GM18505 (cell line): ENCODE measurements around the gene TAP2.
"Not testable (repeated sequence)": the region's sequence is repeated elsewhere in the genome, so short reads cannot be mapped to it uniquely, and the experiment has no call there.

Experiments used
- ATAC-seq: cut with Tn5 transposase; IDR thresholded peaks from one replicate; pipeline ENCODE4 v1.9.1; 2021; ENCODE audit not compliant: unreplicated experiment
- POLR2A ChIP-seq: IDR thresholded peaks from 4 replicates; pipeline ENCODE4 v1.6.1; 2011; ENCODE audit warnings: borderline replicate concordance; ENCODE audit not compliant: insufficient read depth, insufficient read length; ENCODE audit errors: extremely low read depth

The TAP2 gene

GRCh38 chr6:32809171-32809570, 29.4 kb downstream of the TAP2 start:
- no peak for ATAC-seq
- no peak for TF ChIP-seq POLR2A

GRCh38 chr6:32807020-32807580, 31.4 kb downstream of the TAP2 start:
- no peak for ATAC-seq
- peak; percentile 30 for TF ChIP-seq POLR2A

DNA sequence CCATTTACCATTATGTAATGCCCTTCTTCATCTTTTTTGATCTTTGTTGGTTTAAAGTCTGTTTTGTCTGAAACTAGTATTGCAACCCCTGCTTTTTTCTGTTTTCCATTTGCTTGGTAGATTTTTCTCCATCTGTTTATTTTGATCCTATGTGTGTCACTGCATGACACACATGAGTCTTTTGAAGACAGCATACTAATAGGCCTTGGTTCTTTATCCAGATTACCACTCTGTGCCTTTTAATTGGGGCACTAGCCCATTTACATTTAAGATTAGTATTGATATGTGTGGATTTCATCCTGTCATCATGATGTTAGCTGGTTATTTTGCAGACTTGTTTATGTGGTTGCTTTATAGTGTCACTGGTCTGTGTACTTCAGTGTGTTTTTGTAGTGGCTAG, 33.1 kb downstream of the TAP2 start:
- not testable (repeated sequence) for ATAC-seq

- ATAC-seq: no peak
- TF ChIP-seq POLR2A: no peak
These were observed 35.1 kb downstream of the TAP2 start for GRCh38 chr6:32803416-32803815.

DNA sequence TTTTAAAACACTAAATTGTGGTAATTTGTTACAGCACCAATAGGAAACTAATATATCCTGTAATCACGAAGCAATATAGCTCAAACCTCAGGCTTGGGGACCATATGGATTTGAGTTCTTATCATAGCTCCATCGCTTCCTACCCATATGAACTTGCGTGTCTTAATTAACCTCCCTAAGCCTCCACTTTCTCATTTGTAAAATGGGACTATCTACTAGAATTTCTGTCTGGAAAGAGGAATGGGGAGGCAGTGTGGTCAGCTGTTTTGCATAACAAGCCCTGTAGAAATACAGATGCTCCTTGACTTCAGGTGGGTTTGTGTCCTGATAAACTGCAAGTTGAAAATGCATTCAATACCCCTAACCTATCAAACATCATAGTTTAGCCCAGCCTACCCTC, 38.8 kb downstream of the TAP2 start:
- no peak for TF ChIP-seq POLR2A

DNA sequence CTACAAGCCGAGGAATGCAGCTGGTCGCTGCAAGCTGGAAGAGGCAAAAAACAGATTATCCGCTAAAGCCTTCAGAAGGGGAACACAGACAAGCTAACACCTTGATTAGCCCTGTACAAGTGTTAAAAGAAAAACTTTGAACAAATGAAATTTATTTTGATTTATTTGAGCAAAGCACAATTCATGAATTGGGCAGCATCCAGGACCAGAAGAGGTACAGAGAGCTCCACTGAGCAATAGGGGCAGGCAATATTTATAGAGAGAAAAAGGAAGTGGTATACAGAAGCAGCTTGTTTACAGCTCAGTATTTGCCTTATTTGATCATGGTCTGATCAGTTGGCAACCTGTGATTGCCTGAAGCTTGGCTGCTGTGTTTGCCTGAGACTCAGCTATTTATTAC, 39.4 kb downstream of the TAP2 start:
- TF ChIP-seq POLR2A: no peak
- ATAC-seq: no peak

More for the DNA sequence above, 38.8 kb downstream of the TAP2 start:
- no peak for ATAC-seq

DNA sequence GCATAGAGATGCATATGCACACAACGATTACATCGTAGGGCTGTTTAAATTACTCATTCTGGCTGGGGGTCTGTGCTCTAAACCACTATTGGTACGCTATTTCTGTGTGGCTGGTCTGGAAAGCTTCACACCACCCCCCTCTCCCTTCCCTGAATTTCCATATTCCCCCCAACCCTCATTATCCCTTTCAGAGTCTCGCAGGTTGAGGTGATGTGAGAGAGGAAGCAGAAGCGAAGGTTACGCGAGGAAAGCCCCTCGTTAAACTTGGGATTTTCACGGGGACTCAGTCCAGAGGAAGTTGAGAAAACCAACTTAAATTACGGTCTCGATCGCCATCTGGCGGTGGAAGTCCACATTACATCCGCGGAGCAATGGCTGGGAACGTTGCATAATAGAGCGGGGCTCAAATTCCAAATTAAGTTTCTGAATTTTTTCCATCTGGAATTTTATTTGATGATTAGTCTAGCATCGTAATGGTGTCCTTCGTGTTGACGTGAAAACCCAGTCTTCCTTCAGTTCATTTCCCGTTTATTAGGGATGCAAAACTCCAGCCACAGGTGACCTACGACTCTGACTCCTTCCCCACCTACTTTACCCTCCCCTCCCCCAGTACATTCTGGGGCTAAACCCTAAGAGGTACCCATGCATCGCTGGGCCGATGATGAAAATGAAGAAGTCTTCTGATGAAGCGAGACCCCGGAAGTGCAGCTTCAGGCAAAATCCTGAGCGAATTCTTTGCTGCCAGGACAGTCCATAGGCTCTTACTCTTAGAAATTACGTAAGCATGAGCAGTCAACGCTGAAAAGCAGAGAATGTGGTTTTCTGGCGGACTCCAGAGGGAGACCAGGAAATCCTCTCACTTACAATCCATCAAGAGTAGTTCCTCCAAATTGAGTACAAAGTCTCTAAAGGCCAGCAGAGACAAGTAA, 41.4 kb downstream of the TAP2 start:
- no peak for ATAC-seq
- no peak for TF ChIP-seq POLR2A

DNA sequence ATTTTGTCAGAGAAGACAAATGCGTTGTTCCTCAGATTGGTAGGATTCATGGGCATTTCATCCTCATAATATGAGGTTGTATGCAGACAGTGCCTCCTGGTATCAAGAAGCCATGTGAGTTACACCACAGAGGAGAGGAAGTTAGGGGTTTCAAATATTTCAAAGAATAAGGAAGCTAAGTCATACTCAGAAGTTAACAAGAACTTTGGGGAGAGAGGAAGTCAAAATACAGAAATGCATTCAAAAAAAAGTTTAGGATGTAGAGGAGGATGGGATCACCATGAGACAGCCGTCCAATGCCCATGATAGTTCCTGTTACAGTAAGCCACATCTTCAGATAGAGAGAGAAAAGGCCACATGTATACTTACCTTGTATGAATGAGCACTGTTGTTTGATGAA, 44.0 kb downstream of the TAP2 start:
- no peak for ATAC-seq

DNA sequence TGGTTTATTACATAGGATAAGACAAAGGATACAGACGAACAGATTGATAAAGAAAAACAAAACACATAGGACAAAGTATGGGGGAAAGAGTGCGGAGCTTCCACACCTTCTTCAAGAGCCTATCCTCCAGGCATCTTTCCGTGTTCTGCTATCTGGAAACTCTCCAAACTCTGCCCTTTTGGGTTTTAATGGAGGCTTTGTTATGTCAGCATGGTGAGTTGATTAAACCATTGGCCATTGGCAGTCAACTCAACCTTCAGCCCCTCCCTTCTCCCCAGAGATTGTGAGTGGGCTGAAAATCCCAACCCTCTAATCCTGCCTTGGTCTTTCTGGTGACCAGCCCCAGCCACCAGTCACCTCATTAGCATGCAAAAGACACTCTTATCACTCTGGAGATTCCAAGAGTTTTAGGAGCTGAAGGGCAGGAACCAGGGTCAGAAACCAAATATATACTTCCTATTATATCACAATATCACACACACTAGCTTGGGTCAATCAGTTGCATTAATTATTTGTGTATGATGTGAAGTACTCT, 45.6 kb downstream of the TAP2 start:
- no peak for ATAC-seq

More for the DNA sequence above, 44.0 kb downstream of the TAP2 start:
- TF ChIP-seq POLR2A: no peak

GRCh38 chr6:32790306-32790705, 48.2 kb downstream of the TAP2 start:
- no peak for TF ChIP-seq POLR2A

More for the DNA sequence above, 45.6 kb downstream of the TAP2 start:
- TF ChIP-seq POLR2A: no peak

More at GRCh38 chr6:32790306-32790705, 48.2 kb downstream of the TAP2 start:
- no peak for ATAC-seq
